Measurements from ENCODE around the gene FHL2. TPM values are rescaled to one million over a fixed set of nuclear protein-coding genes. Genes with fewer than 3 reads are reported as not detected.

The FHL2 gene
- total and polyA plus RNA-seq, 2 donors (not counting 3 experiments of a cell fraction or from before 2014, with no cell fraction given): 197 to 491 TPM

DNA sequence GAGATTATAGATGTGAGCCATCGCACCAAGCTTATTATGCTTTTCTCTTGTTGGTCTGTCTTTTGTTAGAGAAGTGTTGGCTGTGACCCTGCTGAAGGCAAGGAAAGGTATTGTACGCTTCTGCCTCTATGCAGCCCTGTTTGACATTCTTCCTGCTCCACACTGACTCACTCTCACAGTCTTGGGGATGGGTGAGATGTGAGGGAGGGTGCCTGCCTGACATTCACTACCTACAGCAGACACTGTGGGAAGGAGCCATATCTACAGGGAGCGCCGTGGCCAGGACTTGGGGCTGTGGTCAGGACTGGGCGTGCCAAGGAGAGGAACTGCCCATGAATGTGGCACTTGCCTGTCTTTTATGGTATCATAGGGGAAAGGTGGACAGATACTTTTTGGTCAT, 43.9 kb upstream of the FHL2 start:
- Histone ChIP-seq H3K4me1 (ENCODE audit: control insufficient read depth, extremely low read depth, insufficient read depth, low read length) (no peaks in the 10 kb centered on the region), H2AFZ (ENCODE audit: low read depth, low read length) (no peak overlapping the region), H3K27me3 (ENCODE audit: control insufficient read depth in 2 of 2, insufficient read depth in 2 of 2, low read length in 2 of 2) (peaks cover 3 to 15% of the 10 kb centered on the region in 2 experiments), H3K9ac (replicated peaks; ENCODE audit: extremely low read depth, insufficient read depth, low read length) (no peak overlapping the region), H3K36me3 (ENCODE audit: control insufficient read depth in 2 of 2, extremely low read depth in 1 of 2, insufficient read depth in 2 of 2, low read length in 2 of 2) (no peaks in the 10 kb centered on the region), H3K9me1 (replicated peaks; ENCODE audit: control insufficient read depth, extremely low read depth, insufficient read depth, low read length) (no peaks in the 10 kb centered on the region), H3K79me2 (ENCODE audit: control insufficient read depth, insufficient read depth, low read length) (no peaks in the 10 kb centered on the region), H3K27ac (ENCODE audit: insufficient read depth, low read depth, low read length) (no peak overlapping the region), H4K20me1 (replicated peaks; ENCODE audit: control insufficient read depth, extremely low read depth, insufficient read depth, low read length) (no peaks in the 10 kb centered on the region), H3K9me3 (replicated peaks; ENCODE audit: control insufficient read depth, insufficient read depth, low read length) (no peaks in the 10 kb centered on the region), H3K4me2 (ENCODE audit: insufficient read depth, low read length) (no peak overlapping the region), H3K4me3 (replicated peaks in 1 of 3; ENCODE audit: insufficient read depth in 1 of 3, low read depth in 1 of 3, low read length in 3 of 3) (no peak overlapping the region)
- intact Hi-C loops (cut with micrococcal nuclease): no loop called here
- CTCF ChIA-PET: interaction anchor here (1.9 kb wide), 1 partner anchor 9 kb away, joined by 6 read pairs; no protein-coding TSS in a partner anchor
- POLR2A ChIA-PET: no interaction called here
- no peak for DNase-seq (ENCODE audit: low read depth, low spot score)
- no peak for TF ChIP-seq FOS (IDR thresholded peaks at IDR 0.05; ENCODE audit: borderline replicate concordance, insufficient read depth, low read length)
- TF ChIP-seq GATA2 (IDR thresholded peaks at IDR 0.05; ENCODE audit: insufficient read depth, insufficient read length, low read depth, low read length): no peak
- TF ChIP-seq MYC (IDR thresholded peaks at IDR 0.05; ENCODE audit: low read depth, low read length): no peak
- no peak for TF ChIP-seq POLR2AphosphoS5 (IDR thresholded peaks at IDR 0.05; ENCODE audit: insufficient read depth, low read depth, low read length)
- TF ChIP-seq, protein P1, sequence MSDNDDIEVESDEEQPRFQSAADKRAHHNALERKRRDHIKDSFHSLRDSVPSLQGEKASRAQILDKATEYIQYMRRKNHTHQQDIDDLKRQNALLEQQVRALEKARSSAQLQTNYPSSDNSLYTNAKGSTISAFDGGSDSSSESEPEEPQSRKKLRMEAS (IDR thresholded peaks at IDR 0.05; ENCODE audit: insufficient read depth, insufficient read length): no peak
- no peak for TF ChIP-seq JUN (IDR thresholded peaks at IDR 0.05; ENCODE audit: borderline replicate concordance, insufficient read depth, insufficient read length, low read depth)
- TF ChIP-seq EZH2 (IDR thresholded peaks at IDR 0.05; ENCODE audit: borderline replicate concordance, low read depth, low read length, severe bottlenecking): no peak
- no peak for TF ChIP-seq POLR2A (IDR thresholded peaks at IDR 0.05; ENCODE audit: low read depth, low read length)
- TF ChIP-seq, protein P2, sequence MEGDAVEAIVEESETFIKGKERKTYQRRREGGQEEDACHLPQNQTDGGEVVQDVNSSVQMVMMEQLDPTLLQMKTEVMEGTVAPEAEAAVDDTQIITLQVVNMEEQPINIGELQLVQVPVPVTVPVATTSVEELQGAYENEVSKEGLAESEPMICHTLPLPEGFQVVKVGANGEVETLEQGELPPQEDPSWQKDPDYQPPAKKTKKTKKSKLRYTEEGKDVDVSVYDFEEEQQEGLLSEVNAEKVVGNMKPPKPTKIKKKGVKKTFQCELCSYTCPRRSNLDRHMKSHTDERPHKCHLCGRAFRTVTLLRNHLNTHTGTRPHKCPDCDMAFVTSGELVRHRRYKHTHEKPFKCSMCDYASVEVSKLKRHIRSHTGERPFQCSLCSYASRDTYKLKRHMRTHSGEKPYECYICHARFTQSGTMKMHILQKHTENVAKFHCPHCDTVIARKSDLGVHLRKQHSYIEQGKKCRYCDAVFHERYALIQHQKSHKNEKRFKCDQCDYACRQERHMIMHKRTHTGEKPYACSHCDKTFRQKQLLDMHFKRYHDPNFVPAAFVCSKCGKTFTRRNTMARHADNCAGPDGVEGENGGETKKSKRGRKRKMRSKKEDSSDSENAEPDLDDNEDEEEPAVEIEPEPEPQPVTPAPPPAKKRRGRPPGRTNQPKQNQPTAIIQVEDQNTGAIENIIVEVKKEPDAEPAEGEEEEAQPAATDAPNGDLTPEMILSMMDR (IDR thresholded peaks at IDR 0.05; ENCODE audit: extremely low read depth in 1 of 2, insufficient read depth in 1 of 2, low read depth in 1 of 2, low read length in 2 of 2): no peak
- dilution Hi-C loops (cut with MboI; ENCODE audit: extremely low pct_ligation_motif_present, low sequenced_read_pairs): no loop called here
- BruUV-seq (replicated peaks): no TSS peak
- no peak for FAIRE-seq

Data from endothelial cell of umbilical vein (primary cell).